ENCODE results near the gene RBBP4.
"Not testable (repeated sequence)": the region's sequence is repeated elsewhere in the genome, so short reads cannot be mapped to it uniquely, and the experiment has no call there.

RBBP4 gene

DNA sequence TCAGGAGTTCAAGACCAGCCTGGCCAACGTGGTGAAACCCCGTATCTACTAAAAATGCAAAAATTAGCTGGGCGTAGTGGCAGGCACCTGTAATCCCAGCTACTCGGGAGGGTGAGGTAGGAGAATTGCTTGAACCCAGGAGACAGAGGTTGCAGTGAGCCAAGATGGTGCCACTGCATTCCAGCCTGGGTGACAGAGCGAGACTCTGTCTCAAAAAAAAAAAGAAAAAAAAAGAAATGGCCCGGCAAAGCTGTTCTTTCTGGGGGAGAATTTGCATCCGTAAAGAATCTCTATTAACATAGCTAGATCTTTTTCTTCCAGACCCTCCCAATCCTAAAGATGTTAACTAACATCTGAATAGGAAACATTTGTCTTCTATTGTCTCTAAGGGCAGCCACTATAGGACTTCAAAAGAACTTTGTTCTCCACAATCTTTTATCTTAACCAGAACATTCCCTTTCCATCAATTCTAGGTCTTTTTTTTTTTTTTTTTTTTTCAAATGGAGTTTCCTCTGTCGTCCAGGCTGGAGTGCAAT is 8.6 kb upstream of the RBBP4 start:
- not testable (repeated sequence) for DNase-seq

DNA sequence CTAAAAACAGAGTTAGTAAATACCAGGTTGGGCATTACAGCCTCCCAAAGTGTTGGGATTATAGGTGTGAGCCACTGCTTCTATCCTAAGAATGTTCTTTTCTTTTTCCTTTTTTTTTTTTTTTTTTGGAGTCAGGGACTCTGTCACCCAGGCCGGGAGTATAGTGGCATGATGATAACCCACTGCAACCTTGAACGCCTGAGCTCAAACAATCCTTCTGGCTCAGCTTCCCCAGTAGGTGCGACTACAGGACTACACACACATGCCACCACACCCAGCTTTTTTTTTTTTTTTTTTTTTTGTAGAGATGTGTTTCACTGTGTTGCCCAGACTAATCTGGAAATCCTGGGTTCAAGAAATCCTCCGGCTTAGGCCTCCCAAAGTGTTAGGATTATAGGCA is 6.6 kb upstream of the RBBP4 start:
- no peak for DNase-seq

DNA sequence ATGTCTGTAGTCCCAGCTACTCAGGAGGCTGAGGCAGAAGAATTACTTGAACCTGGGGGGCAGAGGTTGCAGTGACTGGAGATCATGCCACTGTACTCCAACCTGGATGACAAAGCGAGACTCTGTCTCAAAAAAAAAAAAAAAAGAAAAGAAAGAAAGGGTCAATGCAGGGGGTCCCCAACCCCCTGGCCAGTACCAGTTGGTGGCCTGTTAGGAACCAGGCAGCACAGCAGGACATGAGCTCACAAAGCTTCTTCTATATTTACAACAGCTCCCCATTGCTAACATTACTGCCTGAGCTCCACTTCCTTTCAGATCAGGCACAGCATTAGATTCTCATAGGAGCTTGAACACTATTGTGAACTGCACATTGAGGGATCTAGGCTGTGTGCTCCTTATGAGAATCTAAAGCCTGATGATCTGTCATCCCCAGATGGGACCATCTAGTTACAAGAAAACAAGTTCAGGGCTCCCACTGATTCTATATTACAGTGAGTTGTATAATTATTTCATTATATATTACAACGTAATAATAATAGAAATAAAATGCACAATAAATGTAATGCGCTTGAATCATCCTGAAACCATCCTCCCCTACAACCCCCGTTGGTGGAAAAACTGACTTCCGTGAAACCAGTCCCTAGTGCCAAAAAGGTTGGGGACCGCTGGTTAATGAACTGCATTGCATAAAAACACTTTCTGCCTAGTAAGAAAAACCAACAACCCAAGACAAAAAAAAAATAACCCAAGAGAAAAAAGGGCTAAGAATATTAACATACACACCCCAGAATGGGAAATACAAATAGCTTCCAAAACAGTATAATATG is 3.5 kb upstream of the RBBP4 start:
- no peak for DNase-seq

DNA sequence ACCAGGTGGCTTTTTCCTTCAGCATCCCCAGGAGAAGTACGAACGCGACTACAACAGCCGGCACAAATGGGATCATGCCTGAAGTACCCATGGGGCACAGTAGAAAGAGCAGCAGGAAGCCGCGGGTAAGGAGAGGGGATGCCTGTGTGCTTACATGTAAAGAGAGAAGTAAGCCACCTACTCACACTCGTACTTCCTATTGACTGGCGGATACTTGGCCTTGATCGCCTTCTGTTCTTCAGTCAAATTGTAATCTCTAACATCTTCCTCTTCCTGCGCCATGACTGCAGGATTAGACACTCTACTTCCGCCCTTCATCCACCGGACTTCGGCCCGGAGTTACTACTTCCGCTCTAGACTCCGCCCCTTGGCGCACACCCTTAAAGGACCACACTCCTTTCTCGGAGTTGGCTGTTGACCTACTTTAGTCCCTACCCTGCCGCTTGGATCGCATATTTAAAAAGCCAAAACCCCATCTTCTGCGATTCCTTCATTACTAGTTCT is 708 bp upstream of the RBBP4 start, which contains the start of gene ZBTB8OS:
ZBTB8OS (minus strand) TSS at position 303 of the 504 bp plus-strand sequence; CDS start at position 282, 21 bp downstream.
- DNase-seq: peak; percentile 95

DNA sequence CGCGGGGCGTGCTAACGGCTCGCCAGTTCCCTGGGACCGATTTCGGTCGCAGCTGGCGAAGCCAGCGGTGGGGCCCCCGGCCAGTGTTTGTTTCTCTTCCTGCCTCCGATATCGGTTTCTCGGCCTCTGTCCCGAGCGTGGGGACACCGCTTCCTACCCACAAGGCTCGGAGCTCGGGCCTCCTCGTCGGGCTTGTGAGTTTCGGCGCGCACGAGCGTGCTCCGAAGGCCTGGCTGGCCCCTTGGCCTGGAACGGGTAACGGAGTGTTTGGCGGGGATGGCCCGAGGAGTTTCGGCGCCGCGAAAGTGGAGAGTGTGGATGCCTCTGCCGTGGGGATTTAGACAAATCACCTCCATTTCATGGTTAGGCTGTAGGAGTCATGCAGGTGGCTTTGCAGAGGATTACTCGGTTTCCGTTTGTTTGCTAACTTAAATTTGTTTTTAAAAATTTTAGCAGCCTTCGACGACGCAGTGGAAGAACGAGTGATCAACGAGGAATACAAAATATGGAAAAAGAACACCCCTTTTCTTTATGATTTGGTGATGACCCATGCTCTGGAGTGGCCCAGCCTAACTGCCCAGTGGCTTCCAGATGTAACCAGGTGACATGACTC is 559 bp downstream of the RBBP4 start:
- peak; percentile 64 for DNase-seq

DNA sequence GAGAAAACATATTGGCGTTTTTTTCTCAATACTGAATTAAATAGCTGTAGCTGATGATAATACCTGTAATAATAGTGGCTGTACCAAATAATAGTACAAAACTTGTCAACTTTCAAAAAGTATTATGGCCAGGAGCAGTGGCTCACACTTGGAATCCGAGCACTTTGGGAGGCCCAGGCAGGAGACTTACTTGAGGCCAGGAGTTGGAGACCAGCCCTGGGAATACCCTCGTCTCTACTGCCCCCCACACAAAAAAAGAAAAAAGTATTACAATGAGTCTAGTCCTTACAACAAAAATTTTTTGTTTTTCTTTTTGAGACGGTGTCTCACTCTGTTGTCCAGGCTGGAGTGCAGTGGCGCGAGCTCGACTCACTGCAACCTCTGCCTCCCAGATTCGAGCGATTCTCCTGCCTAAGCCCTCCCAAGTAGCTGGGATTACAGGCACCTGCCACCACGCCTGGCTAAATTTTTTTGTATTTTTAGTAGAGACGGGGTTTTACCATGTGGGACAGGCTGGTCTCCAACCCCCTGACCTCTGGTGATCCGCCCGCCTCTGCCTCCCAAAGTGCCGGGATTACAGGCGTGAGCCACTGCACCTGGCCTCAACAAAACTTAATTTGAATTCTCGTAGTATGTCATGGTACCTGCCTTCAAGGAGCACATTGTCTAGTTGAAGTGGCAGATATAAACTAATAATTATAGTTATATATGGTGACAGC is 1.4 kb downstream of the RBBP4 start:
- DNase-seq: no peak

DNA sequence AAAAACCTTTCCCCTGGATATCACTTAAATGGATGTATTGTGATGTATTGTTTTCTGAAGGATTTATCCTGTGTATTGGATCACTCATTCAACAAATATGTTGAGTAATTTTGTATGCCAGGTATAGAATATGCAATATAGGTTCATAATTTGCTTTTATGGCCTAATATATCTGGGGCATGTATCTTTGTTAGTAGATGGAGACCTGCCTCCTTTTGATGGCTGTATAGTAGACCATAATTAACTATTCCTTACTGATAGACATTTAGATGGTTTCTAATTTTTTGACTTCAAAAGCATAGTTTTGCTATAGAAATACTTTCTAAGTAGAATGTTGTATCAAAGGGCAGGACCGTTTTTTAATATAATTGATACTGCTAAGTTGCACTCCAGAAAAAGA is 8.6 kb downstream of the RBBP4 start:
- DNase-seq: no peak

DNA sequence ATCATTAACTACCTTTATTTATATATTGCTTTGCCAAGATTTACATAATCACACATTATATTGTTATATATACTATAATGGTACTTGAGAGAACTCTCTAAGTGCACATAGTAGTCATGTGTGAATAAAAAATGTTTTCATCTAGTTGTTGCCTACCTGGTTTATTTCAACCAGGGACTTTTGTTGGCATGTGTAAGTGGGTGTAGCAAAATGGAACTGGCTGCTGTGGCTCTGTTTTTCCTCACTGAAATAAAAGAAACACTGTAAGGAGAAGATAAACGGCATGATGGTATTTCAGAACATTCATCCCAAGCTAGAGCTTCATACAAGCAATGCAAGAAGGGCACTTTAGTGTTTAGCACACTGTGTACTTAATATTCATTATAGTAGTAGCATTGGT is 14.9 kb downstream of the RBBP4 start:
- no peak for DNase-seq

DNA sequence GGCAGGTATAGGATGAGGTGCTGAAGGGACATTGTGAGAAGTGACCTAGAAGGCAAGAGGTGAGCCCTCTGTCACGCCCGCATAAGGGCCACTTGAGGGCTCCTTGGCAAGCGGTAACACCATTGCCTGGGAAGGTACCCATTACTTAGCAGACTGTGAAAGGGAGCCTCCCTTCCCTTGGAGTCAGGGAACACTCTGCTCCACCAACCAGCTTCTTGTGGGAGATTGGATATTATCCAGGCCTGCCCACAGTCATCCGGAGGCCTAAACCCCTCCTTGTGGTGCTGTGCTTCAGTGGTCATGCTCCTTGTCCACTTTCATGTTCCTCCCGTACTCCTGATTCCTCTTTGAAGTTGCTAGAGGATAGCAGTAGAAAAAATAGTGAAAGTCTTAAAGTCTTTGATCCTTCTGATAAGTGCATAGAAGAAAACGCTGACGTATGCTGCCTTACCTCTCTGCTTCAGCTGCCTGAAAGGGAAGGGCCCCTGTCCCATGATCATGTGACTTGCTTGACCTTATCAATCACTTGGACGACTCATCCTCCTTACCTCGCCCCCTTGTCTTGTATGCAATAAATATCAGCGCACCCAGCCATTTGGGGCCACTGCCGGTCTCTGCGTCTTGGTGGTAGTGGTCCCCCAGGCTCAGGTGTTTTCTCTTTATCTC is 16.0 kb downstream of the RBBP4 start:
- DNase-seq: no peak

DNA sequence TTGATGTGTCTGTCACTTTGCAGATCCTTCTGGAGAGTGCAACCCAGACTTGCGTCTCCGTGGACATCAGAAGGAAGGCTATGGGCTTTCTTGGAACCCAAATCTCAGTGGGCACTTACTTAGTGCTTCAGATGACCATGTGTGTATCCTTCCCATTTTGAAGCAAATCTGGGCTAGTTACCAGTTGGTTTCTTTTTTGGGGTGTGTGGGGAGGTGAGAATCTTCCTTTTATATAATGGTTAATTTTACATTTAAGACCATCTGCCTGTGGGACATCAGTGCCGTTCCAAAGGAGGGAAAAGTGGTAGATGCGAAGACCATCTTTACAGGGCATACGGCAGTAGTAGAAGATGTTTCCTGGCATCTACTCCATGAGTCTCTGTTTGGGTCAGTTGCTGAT is 17.7 kb downstream of the RBBP4 start:
- not testable (repeated sequence) for DNase-seq

DNA sequence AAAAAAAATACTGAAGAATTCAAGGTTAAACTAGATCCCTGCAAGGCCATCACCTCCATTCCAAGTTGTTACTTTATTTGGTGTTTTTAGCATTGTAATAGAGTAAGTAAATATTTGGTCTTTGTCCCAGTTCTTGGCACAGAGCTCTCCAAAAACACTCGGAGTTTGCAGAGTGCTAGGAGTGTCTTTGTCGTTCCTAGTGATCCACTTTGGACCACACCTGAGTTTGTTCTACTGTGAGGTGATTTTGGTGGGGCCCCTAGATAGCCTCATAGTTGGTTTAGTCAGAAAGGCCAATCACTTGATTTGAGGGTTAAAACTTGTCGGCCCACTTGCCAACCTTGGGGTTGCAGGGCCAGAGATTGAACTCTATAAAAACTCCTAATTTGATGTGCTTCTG is 25.9 kb downstream of the RBBP4 start:
- DNase-seq: no peak

DNA sequence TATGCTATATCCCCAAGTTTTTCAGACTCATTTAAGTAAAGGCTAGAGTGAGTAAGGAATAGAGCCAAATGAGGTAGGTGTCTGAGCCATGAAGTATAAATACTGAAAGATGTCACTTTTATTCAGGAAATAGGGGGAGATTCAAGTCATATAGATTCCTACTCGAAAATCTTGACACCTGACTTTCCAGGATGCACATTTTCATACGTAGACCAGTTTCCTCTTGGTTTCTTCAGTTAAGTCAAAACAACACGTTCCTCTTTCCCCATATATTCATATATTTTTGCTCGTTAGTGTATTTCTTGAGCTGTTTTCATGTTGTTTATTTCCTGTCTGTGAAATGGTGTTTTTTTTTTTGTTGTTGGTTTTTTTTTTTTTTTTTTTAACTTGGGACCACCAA is 29.0 kb downstream of the RBBP4 start:
- not testable (repeated sequence) for DNase-seq

DNA sequence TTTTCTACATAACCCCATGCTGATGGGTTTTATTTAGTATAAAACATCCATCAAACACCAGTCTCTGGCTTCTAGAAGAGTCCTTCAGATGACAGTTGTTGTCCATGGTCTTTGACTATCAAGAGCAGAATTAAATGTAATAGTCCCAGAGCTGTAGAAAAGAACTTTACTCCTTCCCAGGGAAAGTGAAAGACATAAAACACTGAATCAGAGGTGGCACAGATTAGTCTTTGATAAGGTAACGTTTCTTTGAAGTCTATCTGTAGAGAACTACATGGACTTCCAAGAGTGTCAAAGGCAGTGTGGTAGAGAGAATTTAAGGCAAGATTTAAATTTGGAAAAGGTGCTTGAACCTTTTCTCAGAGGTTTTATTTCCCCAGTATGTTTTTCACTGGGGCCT is 29.6 kb downstream of the RBBP4 start:
- DNase-seq: no peak

DNA sequence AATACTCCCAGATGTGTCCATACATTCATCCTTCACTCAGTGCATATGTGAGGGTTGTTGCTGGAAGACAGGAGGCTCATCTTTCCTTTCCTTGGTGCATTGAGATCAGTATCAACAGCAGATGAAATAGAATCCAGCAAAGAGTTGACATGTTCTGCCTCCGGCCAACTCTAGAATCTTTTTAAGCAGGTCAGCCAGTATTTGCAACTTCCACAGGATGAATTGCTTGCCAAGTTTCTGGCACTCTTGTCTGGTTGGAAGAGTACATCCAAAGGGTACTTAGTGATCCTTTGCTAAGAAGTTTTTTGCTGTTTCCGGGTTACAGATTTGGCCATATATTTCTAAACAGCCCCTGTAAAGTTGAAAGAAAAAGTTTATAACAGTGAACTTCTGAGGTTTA is 30.5 kb downstream of the RBBP4 start:
- no peak for DNase-seq

DNA sequence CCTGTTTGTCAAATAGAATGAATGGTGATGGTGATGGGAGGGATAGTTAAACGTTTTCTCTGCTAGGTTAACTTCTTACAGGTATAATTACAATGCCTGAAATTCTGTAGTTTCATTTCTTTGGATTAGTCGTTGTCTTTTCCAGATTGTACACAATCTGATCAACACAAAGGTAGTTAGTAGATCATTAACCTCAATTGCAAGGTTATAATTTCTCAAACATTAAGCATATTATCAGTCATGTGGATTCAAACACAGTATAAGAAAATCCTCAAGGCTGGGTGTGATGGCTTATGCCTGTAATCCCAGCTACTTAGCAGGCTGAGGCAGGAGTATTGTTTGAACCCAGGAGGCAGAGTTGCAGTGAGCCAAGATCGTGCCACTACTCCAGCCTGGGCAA is 31.0 kb downstream of the RBBP4 start:
- DNase-seq: no peak

DNA sequence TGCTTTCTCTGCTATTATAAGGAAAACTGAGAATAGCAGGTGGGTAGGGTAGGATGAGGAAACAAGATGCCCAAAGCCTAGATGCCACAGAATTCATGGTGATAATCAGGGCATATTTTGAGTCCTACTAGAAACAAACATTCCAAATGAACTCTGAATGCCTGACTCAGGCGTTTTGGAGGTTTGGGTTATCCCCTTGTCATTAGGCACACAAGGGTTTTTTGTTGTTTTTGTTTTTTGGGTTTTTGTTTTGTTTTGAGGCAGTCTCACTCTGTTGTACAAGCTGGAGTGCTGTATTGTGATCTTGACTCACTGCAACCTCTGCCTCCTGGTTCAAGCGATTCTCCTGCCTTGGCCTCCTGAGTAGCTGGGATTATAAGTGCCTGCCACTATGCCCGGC is 32.4 kb downstream of the RBBP4 start:
- no peak for DNase-seq

DNA sequence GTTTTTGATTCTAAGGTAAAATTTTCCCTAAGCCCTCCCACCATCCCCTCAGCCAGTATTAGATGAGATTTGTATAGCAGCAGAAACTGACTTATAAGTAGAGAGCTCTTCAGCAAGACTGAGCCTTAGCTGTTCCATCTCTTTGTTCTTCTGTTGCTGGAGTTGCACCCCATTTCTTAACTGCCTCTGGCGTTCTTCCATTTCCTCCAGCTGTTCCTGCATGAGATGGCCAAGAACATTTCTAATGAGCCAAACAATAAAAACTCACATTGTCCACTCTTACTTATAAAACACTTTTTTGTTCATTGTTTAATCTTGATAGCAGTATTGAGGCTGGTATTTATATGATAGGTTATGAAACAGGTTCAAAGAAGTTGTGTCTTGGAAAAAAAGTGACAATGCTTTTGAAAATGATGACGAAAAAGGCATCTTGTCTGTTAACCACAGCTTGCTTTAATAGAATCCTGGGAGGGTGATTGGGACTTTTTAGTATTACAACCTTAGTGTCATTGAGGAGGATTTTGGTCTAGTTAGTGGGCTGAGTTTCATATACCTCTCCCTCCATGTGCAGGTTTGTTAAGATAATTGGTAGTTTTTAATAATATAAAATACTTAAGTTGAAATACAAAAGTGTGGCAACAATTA is 33.3 kb downstream of the RBBP4 start:
- no peak for DNase-seq

DNA sequence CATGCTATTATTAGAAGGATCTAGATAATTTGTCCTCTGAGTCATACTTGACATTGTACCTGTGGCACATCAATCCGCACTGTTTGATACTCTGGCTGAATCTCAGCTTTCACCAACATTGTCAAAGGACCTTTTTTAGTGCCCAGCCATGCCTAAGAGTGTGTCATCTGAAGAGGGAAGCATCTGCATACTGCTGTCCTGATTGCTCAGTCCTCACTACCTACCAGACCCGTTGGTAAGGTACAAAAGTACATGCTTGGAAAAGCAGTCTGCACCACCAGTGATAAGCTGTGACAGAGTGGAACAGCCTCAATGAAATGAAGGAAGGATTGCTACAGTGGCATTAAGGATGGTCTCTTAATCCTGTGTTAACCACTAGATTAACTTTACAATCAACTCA is 34.5 kb downstream of the RBBP4 start:
- no peak for DNase-seq

DNA sequence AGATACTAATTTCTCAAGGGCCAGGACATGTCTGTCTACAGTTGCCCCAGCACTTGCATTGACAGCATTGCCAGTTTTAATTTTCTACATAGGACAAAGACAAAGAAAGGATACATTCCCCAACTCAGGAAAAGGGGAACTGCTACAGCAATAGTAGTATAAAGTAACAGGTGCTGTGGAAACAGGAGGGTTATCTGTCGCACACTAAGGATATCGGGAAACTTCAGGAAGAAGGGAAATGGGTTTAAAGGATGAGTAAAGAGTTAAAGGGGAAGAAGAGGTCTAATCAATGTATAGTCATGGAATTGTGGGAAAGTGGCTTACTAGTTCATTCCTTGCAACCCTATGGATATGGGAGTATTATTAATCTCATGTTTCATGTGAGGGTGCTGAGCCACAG is 35.4 kb downstream of the RBBP4 start:
- DNase-seq: no peak

DNA sequence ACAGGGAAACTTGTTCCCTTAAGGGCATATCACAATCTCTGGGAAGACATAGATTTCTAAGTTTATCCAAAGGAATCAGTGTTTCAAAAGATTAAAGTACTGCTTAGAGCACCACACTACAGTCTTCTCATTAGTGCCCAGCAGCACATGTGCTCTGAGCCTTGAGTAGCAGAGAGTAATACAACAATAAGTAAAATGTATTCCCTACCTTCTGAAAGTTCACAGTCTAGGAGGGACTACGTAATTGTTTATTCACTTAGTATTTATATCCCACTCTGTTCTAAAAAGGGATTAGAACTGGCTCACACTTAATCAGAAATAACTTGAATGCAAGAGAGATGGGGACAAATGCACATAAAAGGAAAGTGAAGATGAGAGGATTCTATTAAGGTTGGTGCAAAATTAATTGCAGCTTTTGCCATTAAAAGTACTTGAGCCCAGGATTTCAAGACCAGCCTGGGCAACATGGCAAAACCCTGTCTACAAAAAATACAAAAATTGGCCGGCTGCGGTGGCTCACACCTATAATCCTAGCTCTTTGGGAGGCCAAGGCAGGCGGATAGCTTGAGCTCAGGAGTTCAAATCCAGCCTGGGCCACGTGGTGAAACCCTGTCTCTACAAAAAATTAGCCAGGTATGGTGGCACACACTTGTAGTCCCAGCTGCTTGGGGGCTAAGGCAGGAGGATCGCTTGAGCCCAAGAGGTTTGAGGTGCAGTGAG is 42.6 kb downstream of the RBBP4 start:
- DNase-seq: no peak

DNA sequence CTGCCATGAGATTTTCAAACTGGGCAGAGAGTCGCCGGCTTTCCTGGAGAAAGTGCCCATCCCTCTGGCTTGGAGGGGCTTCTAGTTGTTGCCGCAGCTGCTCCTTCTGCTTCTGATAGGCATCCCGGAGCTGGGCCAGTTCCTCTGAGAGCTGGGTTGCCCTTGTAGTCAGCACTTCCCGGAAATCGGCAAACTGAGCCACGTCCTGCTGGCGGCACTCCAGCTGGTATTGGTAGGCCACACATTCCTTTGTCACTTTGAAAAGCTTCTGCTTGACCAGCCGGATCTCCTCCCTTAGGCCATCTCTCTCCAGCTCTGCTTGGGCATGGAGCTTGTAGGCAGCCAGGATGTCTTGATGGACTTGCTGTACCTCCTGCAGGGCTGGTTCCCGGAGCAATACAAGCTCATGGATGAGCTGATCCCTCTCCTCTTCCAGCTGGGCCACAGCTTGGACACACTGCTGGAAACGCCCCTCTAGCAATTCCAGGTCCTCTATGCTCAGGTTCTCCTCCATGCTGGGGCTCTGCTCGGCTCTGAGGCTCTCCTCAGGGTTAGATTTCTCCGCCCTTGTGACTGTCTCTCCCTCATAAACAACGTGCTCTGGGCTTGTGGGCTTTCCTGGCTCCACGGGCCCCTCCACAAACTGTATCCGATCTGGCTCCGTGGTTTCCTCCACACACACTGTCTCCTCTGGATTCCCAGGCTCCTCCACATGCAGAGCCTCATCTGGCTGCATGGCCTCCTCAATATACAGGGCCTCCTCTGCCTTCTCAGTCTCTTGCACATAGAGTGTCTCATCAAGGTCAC is 44.3 kb downstream of the RBBP4 start:
- DNase-seq: no peak

Measured in NCI-H1092 (cell line).